ENCODE measurements around the gene GATM.
"Not testable (repeated sequence)": the region's sequence is repeated elsewhere in the genome, so short reads cannot be mapped to it uniquely, and the experiment has no call there.

GATM gene

GRCh38 chr15:45376300-45376928 lies 1.9 kb downstream of the GATM start:
- no peaks in the 10 kb centered on the region; the same call in 1 of the 2 replicates for H3K4me1 ChIP-seq (ENCODE audit: insufficient read depth, low read length)
- no peaks in the 10 kb centered on the region for H3K9me3 ChIP-seq (ENCODE audit: control insufficient read depth, insufficient read depth, low read length)
- no peak overlapping the region for H3K9ac ChIP-seq (ENCODE audit: low read depth, low read length)
- H3K36me3 ChIP-seq (ENCODE audit: insufficient read depth, low read length): no peaks in the 10 kb centered on the region

- Histone ChIP-seq H3K9ac (ENCODE audit: low read depth, low read length) (no peak overlapping the region), H3K4me1 (ENCODE audit: insufficient read depth, low read length) (no peaks in the 10 kb centered on the region; the same call in 1 of the 2 replicates), H3K36me3 (ENCODE audit: insufficient read depth, low read length) (no peaks in the 10 kb centered on the region), H3K9me3 (ENCODE audit: control insufficient read depth, insufficient read depth, low read length) (no peaks in the 10 kb centered on the region)
Observed at GRCh38 chr15:45375836-45376235, 2.5 kb downstream of the GATM start.

GRCh38 chr15:45373976-45374375 lies 4.4 kb downstream of the GATM start:
- no peak overlapping the region for H3K9ac ChIP-seq (ENCODE audit: low read depth, low read length)
- H3K36me3 ChIP-seq (ENCODE audit: insufficient read depth, low read length): no peaks in the 10 kb centered on the region
- H3K4me1 ChIP-seq (ENCODE audit: insufficient read depth, low read length): no peaks in the 10 kb centered on the region; the same call in 1 of the 2 replicates
- H3K9me3 ChIP-seq (ENCODE audit: control insufficient read depth, insufficient read depth, low read length): no peaks in the 10 kb centered on the region

- Histone ChIP-seq H3K36me3 (ENCODE audit: insufficient read depth, low read length) (no peaks in the 10 kb centered on the region), H3K9me3 (ENCODE audit: control insufficient read depth, insufficient read depth, low read length) (no peaks in the 10 kb centered on the region), H3K4me1 (ENCODE audit: insufficient read depth, low read length) (no peaks in the 10 kb centered on the region; the same call in 1 of the 2 replicates), H3K9ac (ENCODE audit: low read depth, low read length) (no peak overlapping the region)
Observed at GRCh38 chr15:45372041-45372995, 6.0 kb downstream of the GATM start.

- no peaks in the 10 kb centered on the region; the same call in 1 of the 2 replicates for H3K4me1 ChIP-seq (ENCODE audit: insufficient read depth, low read length)
- no peaks in the 10 kb centered on the region for H3K36me3 ChIP-seq (ENCODE audit: insufficient read depth, low read length)
- H3K9ac ChIP-seq (ENCODE audit: low read depth, low read length): no peak overlapping the region
- no peaks in the 10 kb centered on the region for H3K9me3 ChIP-seq (ENCODE audit: control insufficient read depth, insufficient read depth, low read length)
Observed at GRCh38 chr15:45371546-45371945, 6.8 kb downstream of the GATM start.

- not testable (repeated sequence) for H3K9me3 ChIP-seq (ENCODE audit: control insufficient read depth, insufficient read depth, low read length); H3K4me1 ChIP-seq (ENCODE audit: insufficient read depth, low read length); H3K9ac ChIP-seq (ENCODE audit: low read depth, low read length); H3K36me3 ChIP-seq (ENCODE audit: insufficient read depth, low read length)
Observed at GRCh38 chr15:45370042-45370441, 8.3 kb downstream of the GATM start.

GRCh38 chr15:45367222-45367621 lies 11.1 kb downstream of the GATM start:
- H3K36me3 ChIP-seq (ENCODE audit: insufficient read depth, low read length): not testable (repeated sequence)

DNA sequence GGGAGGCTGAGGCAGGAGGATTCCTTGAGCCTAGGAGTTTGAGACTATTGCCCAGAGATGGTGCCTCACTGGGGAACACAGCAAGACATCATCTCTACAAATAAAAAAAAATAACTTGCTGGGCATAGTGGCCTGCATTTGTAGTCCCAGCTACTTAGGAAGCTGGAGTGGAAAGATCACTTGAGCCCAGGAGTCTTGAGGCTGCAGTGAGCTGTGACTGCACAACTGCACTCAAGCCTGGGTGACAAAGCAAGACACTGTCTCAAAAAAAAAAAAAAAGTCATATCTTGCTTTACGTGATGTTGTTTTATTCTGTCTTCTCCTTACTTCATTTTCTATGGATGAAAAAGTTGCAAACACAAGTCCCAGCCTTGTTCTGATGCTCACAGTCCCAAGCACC lies 14.1 kb downstream of the GATM start:
- Histone ChIP-seq H3K9ac (ENCODE audit: low read depth, low read length) (no peak overlapping the region), H3K36me3 (ENCODE audit: insufficient read depth, low read length) (0 out of 2 replicates have a peak, but pooled peaks cover 4% of the 10 kb centered on the region), H3K4me1 (ENCODE audit: insufficient read depth, low read length) (no peaks in the 10 kb centered on the region), H3K9me3 (ENCODE audit: control insufficient read depth, insufficient read depth, low read length) (no peaks in the 10 kb centered on the region)

More at GRCh38 chr15:45367222-45367621, 11.1 kb downstream of the GATM start:
- not testable (repeated sequence) for H3K9ac ChIP-seq (ENCODE audit: low read depth, low read length); H3K9me3 ChIP-seq (ENCODE audit: control insufficient read depth, insufficient read depth, low read length); H3K4me1 ChIP-seq (ENCODE audit: insufficient read depth, low read length)

GRCh38 chr15:45363801-45364200 lies 14.5 kb downstream of the GATM start:
- H3K9me3 ChIP-seq (ENCODE audit: control insufficient read depth, insufficient read depth, low read length): no peaks in the 10 kb centered on the region
- H3K4me1 ChIP-seq (ENCODE audit: insufficient read depth, low read length): no peaks in the 10 kb centered on the region
- no peak overlapping the region for H3K9ac ChIP-seq (ENCODE audit: low read depth, low read length)
- H3K36me3 ChIP-seq (ENCODE audit: insufficient read depth, low read length): 0 out of 2 replicates have a peak, but pooled peaks cover 4% of the 10 kb centered on the region

GRCh38 chr15:45363334-45363733 lies 15.0 kb downstream of the GATM start:
- H3K36me3 ChIP-seq (ENCODE audit: insufficient read depth, low read length): 0 out of 2 replicates have a peak, but pooled peaks cover 4% of the 10 kb centered on the region
- H3K9me3 ChIP-seq (ENCODE audit: control insufficient read depth, insufficient read depth, low read length): no peaks in the 10 kb centered on the region
- H3K4me1 ChIP-seq (ENCODE audit: insufficient read depth, low read length): no peaks in the 10 kb centered on the region
- no peak overlapping the region for H3K9ac ChIP-seq (ENCODE audit: low read depth, low read length)

DNA sequence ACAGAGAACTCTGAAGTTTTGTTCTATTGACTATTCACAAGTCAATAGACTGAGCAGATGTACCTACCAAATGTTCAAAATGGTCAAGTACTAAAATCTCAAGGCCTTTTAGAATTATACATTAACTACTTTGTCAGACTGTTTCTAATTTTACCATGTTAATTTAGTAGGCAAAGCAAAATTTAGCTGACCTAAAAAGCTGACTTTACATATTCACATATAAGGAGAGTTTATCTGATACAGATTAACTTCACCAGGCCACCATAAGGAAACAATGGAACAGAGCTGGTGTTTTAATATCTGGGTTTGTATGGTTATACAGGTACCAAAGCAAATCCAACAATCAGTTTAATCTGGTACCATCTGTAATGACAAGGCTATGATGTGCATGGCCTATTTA lies 15.9 kb downstream of the GATM start:
- Histone ChIP-seq H3K9ac (ENCODE audit: low read depth, low read length) (no peak overlapping the region), H3K4me1 (ENCODE audit: insufficient read depth, low read length) (no peaks in the 10 kb centered on the region), H3K36me3 (ENCODE audit: insufficient read depth, low read length) (0 out of 2 replicates have a peak, but pooled peaks cover 4% of the 10 kb centered on the region), H3K9me3 (ENCODE audit: control insufficient read depth, insufficient read depth, low read length) (no peaks in the 10 kb centered on the region)

DNA sequence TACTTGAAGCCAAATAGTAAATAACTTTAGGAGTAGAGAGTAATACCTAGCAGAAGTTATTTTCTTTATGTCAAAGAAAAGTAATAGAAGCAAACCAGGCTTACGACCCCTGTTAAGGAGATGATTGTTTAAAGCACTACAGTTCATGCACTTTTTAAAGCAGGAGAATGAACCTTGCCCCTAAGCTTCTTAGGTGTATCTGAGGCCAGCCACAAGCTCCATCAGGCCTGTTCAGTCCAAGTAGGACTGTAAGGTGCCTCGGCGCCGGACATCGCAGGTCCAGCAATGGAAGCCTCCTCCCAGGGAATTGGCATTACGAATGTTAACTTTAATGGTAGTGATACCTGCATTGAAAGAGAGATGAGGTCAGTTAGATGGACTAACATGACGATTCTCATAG lies 16.5 kb downstream of the GATM start:
- Histone ChIP-seq H3K9ac (ENCODE audit: low read depth, low read length) (no peak overlapping the region), H3K4me1 (ENCODE audit: insufficient read depth, low read length) (no peaks in the 10 kb centered on the region), H3K36me3 (ENCODE audit: insufficient read depth, low read length) (0 out of 2 replicates have a peak, but pooled peaks cover 4% of the 10 kb centered on the region), H3K9me3 (ENCODE audit: control insufficient read depth, insufficient read depth, low read length) (no peaks in the 10 kb centered on the region)

GRCh38 chr15:45355860-45356259 lies 22.5 kb downstream of the GATM start:
- Histone ChIP-seq H3K36me3 (ENCODE audit: insufficient read depth, low read length) (no peaks in the 10 kb centered on the region), H3K9me3 (ENCODE audit: control insufficient read depth, insufficient read depth, low read length) (no peaks in the 10 kb centered on the region), H3K4me1 (ENCODE audit: insufficient read depth, low read length) (no peaks in the 10 kb centered on the region), H3K9ac (ENCODE audit: low read depth, low read length) (no peak overlapping the region)

DNA sequence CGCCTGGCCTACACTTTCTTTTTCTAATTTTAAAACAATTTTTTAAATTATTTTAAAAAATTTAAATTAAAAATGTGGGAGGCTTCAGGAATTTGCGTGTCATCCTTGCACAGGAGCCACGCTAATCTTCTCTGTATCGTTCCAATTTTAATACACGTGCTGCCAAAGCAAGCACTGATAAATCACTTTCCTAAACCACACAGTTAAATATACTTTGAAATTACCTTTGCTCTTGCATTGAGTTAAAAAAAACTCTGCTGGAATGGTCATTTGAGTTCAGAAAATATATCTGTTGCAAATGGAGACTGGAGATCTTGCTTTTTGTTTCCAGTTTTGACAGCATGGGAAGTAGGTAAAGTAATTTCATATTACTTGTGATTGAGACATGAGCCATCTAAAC lies 23.6 kb downstream of the GATM start:
- Histone ChIP-seq H3K9me3 (ENCODE audit: control insufficient read depth, insufficient read depth, low read length) (no peaks in the 10 kb centered on the region), H3K36me3 (ENCODE audit: insufficient read depth, low read length) (no peaks in the 10 kb centered on the region), H3K9ac (ENCODE audit: low read depth, low read length) (no peak overlapping the region), H3K4me1 (ENCODE audit: insufficient read depth, low read length) (no peaks in the 10 kb centered on the region)

GRCh38 chr15:45351227-45351626 lies 27.1 kb downstream of the GATM start:
- Histone ChIP-seq H3K4me1 (ENCODE audit: insufficient read depth, low read length) (peaks cover 6% of the 10 kb centered on the region; the same call in 1 of the 2 replicates), H3K9ac (ENCODE audit: low read depth, low read length) (no peak overlapping the region), H3K9me3 (ENCODE audit: control insufficient read depth, insufficient read depth, low read length) (no peaks in the 10 kb centered on the region), H3K36me3 (ENCODE audit: insufficient read depth, low read length) (no peaks in the 10 kb centered on the region)
